ENCODE results near the gene IER5L. TPM values are rescaled to one million over a fixed set of nuclear protein-coding genes. Genes with fewer than 3 reads are reported as not detected.

IER5L gene
- total RNA-seq, 1 donor from 2014 or later, result 9.6 TPM

DNA sequence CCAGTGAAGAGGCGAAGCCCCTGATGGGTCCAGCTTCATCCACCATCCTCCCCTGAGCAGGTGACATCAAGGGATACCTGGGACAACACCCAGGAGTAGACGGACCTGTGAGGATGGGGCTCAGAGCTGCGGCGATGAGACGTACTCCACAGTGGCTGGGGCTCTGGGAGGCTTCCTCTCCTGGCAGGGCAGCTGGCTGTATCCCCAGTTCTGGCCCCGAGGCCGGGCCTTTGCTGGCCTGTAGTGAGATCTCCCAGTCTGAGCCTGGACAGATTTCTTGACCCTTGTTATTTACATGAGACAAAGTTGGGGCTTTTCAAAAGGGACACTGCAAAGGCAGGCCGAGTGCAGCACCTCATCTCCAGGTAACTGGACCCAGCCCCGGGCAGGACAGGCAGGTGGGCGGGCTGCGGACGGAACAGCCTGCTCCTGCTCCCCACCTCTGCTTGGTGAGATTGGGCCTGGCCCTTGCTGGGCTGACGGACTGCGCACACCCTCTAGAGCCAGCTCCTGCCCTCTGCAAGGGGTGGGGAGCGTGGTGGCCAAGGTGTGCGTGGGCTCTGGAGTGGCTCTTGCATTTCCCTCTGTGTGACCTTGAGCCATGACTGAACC is 23.1 kb downstream of the IER5L start:
- Histone ChIP-seq H3K4me3 (no peak overlapping the region), H3K27me3 (no peaks in the 10 kb centered on the region), H3K9me3 (no peaks in the 10 kb centered on the region), H3K36me3 (no peaks in the 10 kb centered on the region), H3K27ac (no peak overlapping the region), H3K4me1 (no peaks in the 10 kb centered on the region)
- no peak for DNase-seq
- intact Hi-C loops (cut with DNase I), result no loop called here
- TF ChIP-seq CTCF (IDR thresholded peaks at IDR 0.05), result no peak
- ATAC-seq, result no peak

DNA sequence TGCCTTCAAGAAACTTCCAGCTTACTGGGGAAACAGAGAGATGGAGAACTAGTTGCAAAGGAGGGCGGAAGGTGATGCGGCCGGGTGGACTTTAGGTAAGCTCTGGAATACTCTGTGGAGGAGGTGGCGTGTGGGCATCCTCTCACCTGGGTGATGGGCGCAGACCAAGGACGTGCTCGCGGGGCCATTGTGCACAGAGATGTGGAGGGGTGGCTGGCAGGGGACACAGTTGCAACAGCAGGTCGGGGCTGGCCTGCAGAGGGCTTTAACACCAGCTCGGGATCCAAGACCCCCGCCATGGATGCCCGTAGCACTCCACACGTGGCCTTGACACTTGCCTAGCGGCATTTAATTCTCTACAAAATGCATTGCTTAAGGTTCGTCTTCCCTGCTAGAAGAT is 26.6 kb downstream of the IER5L start:
- TF ChIP-seq CTCF (IDR thresholded peaks at IDR 0.05), result no peak
- ATAC-seq (no peak), DNase-seq (no peak)
- no peaks in the 10 kb centered on the region for H3K27me3 ChIP-seq
- peaks cover 20% of the 10 kb centered on the region for H3K36me3 ChIP-seq
- intact Hi-C loops (cut with DNase I), result no loop called here
- H3K4me1 ChIP-seq, result peaks cover 5% of the 10 kb centered on the region
- H3K27ac ChIP-seq, result no peak overlapping the region
- no peaks in the 10 kb centered on the region for H3K9me3 ChIP-seq
- H3K4me3 ChIP-seq, result no peak overlapping the region

GRCh38 chr9:129150672-129151211 is 27.3 kb downstream of the IER5L start:
- no peak for DNase-seq
- no peak for ATAC-seq
- no peak overlapping the region for H3K27ac ChIP-seq

DNA sequence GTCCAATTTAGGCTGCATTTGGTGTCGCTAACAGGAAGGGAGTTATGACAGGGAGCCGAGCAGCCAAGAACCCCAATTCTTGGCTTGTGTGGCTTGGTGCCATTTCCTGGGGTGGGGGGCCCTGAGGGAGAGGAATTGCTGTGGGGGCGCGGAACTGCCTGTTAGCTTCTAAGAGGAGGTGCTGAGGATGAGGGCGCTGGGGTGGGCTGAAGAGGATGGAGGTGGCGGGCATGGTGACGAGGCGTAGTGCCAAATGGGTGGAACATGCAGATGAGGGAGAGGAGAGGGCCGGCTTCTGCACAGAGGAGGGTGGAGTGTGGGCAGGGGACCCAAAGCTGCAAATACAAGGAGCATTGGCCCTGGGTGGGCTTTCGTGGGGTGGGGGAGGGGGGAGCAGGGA is 27.9 kb downstream of the IER5L start:
- TF ChIP-seq CTCF (IDR thresholded peaks at IDR 0.05), result no peak
- peaks cover 19% of the 10 kb centered on the region for H3K4me1 ChIP-seq
- DNase-seq (no peak), ATAC-seq (no peak)
- H3K27ac ChIP-seq, result no peak overlapping the region
- intact Hi-C loops (cut with DNase I), result no loop called here
- no peaks in the 10 kb centered on the region for H3K9me3 ChIP-seq
- no peak overlapping the region for H3K4me3 ChIP-seq
- H3K36me3 ChIP-seq, result peaks cover 20% of the 10 kb centered on the region
- no peaks in the 10 kb centered on the region for H3K27me3 ChIP-seq

More at GRCh38 chr9:129150672-129151211, 27.3 kb downstream of the IER5L start:
- H3K4me3 ChIP-seq, result no peak overlapping the region
- no peak for TF ChIP-seq CTCF (IDR thresholded peaks at IDR 0.05)
- peaks cover 20% of the 10 kb centered on the region for H3K36me3 ChIP-seq
- peaks cover 12% of the 10 kb centered on the region for H3K4me1 ChIP-seq
- intact Hi-C loops (cut with DNase I), result no loop called here
- H3K9me3 ChIP-seq, result no peaks in the 10 kb centered on the region
- no peaks in the 10 kb centered on the region for H3K27me3 ChIP-seq

DNA sequence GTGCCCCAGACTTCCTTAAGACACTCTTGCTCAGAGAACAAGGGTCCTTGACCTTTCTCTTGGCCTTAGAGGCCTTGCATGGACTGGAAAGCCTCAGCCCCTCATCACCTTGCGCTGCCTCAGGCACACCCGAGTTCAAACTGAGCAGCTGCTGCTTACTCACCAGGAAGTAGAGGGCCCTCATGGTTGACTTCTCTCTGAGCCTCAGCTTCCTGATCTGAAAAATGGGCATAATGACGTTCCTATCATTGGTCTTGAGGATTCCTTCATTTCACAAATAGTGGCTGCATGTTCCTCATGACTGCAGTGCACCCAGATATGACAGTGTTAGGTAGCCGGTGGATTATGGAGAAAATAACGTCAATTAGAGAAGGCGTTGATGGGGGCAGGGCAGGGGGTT is 28.6 kb downstream of the IER5L start:
- no peak for ATAC-seq
- H3K36me3 ChIP-seq, result peaks cover 20% of the 10 kb centered on the region
- H3K4me3 ChIP-seq, result no peak overlapping the region

More for the DNA sequence above, 28.6 kb downstream of the IER5L start:
- H3K27me3 ChIP-seq, result no peaks in the 10 kb centered on the region
- no peak for TF ChIP-seq CTCF (IDR thresholded peaks at IDR 0.05)
- peaks cover 25% of the 10 kb centered on the region for H3K4me1 ChIP-seq
- DNase-seq, result no peak
- no peaks in the 10 kb centered on the region for H3K9me3 ChIP-seq
- no peak overlapping the region for H3K27ac ChIP-seq
- intact Hi-C loops (cut with DNase I), result no loop called here

Measured in upper lobe of right lung (tissue), 1 donor.